ENCODE results near the gene SLC6A5. TPM values are rescaled to one million over a fixed set of nuclear protein-coding genes. Genes with fewer than 3 reads are reported as not detected.

The SLC6A5 gene
- total RNA-seq, 2 experiments from 2014 or later, result not detected

GRCh38 chr11:20672575-20672974, 73.2 kb downstream of the SLC6A5 start:
- Mint-ChIP-seq H3K36me3 (no peaks in the 10 kb centered on the region), H3K4me3 (no peak overlapping the region), H3K9me3 (no peaks in the 10 kb centered on the region), H3K4me1 (peaks cover 10% of the 10 kb centered on the region), H3K27me3 (peaks cover 52% of the 10 kb centered on the region), H3K27ac (no peak overlapping the region)
- POLR2A ChIA-PET, result no interaction called here
- DNase-seq (no peak), ATAC-seq (ENCODE audit: low read depth) (no peak)

- ATAC-seq (ENCODE audit: low read depth) (no peak), DNase-seq (no peak)
- Mint-ChIP-seq H3K4me3 (no peak overlapping the region), H3K36me3 (no peaks in the 10 kb centered on the region), H3K4me1 (peaks cover 2% of the 10 kb centered on the region), H3K27me3 (peaks cover 18% of the 10 kb centered on the region), H3K9me3 (no peaks in the 10 kb centered on the region), H3K27ac (no peak overlapping the region)
- POLR2A ChIA-PET, result no interaction called here
Observed at GRCh38 chr11:20676658-20677057, 77.2 kb downstream of the SLC6A5 start.

- Mint-ChIP-seq H3K27me3 (peaks cover 1% of the 10 kb centered on the region), H3K4me1 (no peaks in the 10 kb centered on the region), H3K9me3 (no peaks in the 10 kb centered on the region), H3K27ac (no peak overlapping the region), H3K36me3 (no peaks in the 10 kb centered on the region), H3K4me3 (no peak overlapping the region)
- DNase-seq (no peak), ATAC-seq (ENCODE audit: low read depth) (no peak)
- POLR2A ChIA-PET, result no interaction called here
Observed at GRCh38 chr11:20688761-20689160, 89.4 kb downstream of the SLC6A5 start.

GRCh38 chr11:20707876-20708275, 108.5 kb downstream of the SLC6A5 start:
- no peak overlapping the region for H3K27ac Mint-ChIP-seq
- H3K36me3 Mint-ChIP-seq, result no peaks in the 10 kb centered on the region
- no peak for ATAC-seq (ENCODE audit: low read depth)
- no peaks in the 10 kb centered on the region for H3K27me3 Mint-ChIP-seq
- peaks cover 4% of the 10 kb centered on the region for H3K9me3 Mint-ChIP-seq
- POLR2A ChIA-PET, result no interaction called here
- no peaks in the 10 kb centered on the region for H3K4me1 Mint-ChIP-seq
- no peak for DNase-seq
- H3K4me3 Mint-ChIP-seq, result no peak overlapping the region

Other genes with a start within 250 kb of the SLC6A5 start
- 10 to 100 TPM; 46.1 to 50.9 TPM for gene HTATIP2, start 235.9 kb upstream of the SLC6A5 start, total RNA-seq
- gene PRMT3, start 211.9 kb upstream of the SLC6A5 start, total RNA-seq, result 10 to 100 TPM; 15.8 to 16.2 TPM
- not detected for gene NELL1, start 70.0 kb downstream of the SLC6A5 start, total RNA-seq

Data from activated naive CD8-positive, alpha-beta T cell treated with anti-CD3 and anti-CD28 coated beads, Interleukin-2, amount 10 ng/mL, durations not matched to agents 7 days and 5 days (primary cell).